C4-2B (cell line): Measurements from ENCODE around the gene ACVR1B.
A peak's percentile ranks its signal among the peaks of the same experiment; 100 is the strongest.

ENCODE experiments used
- H3K27ac ChIP-seq: fragments of 450-650 bp; 2 replicates; pipeline ENCODE4 v1.5.1; 2017
- ZFX ChIP-seq: fragments of 450-650 bp; IDR thresholded peaks from 2 replicates; pipeline ENCODE4 v1.6.1; 2017
- TF ChIP-seq, protein P1 (sequence below): fragments of 450-650 bp; conservative IDR thresholded peaks from 2 replicates; pipeline ENCODE4 v1.5.1; 2017; ENCODE audit warnings: mild to moderate bottlenecking

Gene ACVR1B

DNA sequence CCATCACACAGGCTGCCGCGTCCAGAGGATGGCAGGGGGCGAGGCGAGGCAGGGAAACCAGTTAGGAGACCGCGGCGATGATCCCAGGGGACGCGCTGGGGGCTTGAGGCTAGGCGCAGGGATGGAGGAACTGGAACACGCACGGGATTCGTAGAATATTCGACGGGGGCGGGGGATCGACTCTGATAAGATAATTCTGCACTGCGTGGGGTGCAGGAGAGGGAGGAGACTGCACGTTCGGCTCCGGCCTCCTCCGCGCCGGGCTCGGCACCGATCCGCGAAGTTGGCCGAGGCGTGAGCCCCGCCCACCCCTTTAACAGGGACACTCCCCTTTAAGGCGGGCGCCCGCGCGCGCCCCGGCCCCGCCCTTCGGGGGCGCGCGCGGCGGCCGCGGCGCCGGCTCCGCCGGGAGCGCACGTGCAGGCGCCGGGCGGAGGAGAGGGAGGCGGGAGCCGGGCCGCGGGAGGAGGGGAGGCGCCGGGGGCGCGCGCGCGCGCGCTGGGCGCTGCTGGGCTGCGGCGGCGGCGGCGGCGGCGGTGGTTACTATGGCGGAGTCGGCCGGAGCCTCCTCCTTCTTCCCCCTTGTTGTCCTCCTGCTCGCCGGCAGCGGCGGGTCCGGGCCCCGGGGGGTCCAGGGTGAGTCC is at the start of gene ACVR1B:
TSS of gene ACVR1B (plus strand) at position 501 of the 644 bp plus-strand sequence. CDS start at position 546, 45 bp downstream.
- H3K27ac ChIP-seq: peak within 1 kb of the TSS; percentile 92

DNA sequence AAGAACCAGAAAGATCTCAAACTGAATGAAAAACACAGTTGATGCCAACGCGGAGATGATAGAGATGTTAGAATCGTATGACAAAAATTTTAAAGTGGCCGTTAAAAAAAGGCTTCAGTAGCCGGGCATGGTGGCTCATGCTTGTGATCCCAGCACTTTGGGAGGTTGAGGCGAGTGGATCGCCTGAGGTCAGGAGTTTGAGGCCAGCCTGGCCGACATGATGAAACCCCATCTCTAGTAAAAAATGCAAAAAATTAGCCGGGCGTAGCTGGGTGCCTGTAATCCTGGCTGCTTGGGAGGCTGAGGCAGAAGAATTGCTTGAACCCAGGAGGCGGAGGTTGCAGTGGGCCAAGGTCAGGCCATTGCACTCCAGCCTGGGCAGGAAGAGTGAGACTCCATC is 49.6 kb upstream of the ACVR1B start:
- no peak overlapping the region for H3K27ac ChIP-seq
- TF ChIP-seq, protein P1, sequence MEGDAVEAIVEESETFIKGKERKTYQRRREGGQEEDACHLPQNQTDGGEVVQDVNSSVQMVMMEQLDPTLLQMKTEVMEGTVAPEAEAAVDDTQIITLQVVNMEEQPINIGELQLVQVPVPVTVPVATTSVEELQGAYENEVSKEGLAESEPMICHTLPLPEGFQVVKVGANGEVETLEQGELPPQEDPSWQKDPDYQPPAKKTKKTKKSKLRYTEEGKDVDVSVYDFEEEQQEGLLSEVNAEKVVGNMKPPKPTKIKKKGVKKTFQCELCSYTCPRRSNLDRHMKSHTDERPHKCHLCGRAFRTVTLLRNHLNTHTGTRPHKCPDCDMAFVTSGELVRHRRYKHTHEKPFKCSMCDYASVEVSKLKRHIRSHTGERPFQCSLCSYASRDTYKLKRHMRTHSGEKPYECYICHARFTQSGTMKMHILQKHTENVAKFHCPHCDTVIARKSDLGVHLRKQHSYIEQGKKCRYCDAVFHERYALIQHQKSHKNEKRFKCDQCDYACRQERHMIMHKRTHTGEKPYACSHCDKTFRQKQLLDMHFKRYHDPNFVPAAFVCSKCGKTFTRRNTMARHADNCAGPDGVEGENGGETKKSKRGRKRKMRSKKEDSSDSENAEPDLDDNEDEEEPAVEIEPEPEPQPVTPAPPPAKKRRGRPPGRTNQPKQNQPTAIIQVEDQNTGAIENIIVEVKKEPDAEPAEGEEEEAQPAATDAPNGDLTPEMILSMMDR: no peak
- no peak for TF ChIP-seq ZFX

More for the DNA sequence above, at the start of gene ACVR1B:
- TF ChIP-seq ZFX: peak; percentile 36; the same call in 1 of the 2 replicates
- TF ChIP-seq, protein P1: no peak

DNA sequence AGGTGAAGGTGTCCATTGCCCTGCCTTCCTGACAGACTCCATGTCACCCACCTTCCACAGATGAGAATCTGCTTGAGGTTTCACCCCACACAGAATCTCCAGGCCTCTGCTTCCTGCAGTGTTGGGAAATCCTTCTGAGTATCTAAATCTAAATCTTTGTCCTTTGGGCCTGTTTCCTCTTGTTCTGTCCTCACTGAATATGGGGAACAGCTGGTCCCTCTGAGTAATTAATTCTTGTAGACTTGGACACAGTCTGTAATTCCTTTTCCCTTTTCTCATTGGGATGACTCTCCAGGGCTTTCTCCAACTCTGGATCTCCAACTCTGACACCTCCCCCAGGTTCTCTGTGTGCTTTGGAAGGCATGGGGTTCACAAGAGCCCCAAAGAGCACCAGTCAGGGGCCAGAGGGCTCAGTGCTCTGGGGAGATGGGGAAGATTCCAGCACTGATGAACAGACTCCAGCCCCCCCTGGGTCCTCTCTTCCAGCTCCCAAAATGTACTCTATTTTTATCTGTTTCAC is 46.5 kb upstream of the ACVR1B start:
- TF ChIP-seq, protein P1: no peak
- TF ChIP-seq ZFX: no peak
- no peak overlapping the region for H3K27ac ChIP-seq

- TF ChIP-seq, protein P1: no peak
- TF ChIP-seq ZFX: no peak
- H3K27ac ChIP-seq: no peak overlapping the region
Measured at GRCh38 chr12:51905471-51906429, 45.7 kb upstream of the ACVR1B start.

DNA sequence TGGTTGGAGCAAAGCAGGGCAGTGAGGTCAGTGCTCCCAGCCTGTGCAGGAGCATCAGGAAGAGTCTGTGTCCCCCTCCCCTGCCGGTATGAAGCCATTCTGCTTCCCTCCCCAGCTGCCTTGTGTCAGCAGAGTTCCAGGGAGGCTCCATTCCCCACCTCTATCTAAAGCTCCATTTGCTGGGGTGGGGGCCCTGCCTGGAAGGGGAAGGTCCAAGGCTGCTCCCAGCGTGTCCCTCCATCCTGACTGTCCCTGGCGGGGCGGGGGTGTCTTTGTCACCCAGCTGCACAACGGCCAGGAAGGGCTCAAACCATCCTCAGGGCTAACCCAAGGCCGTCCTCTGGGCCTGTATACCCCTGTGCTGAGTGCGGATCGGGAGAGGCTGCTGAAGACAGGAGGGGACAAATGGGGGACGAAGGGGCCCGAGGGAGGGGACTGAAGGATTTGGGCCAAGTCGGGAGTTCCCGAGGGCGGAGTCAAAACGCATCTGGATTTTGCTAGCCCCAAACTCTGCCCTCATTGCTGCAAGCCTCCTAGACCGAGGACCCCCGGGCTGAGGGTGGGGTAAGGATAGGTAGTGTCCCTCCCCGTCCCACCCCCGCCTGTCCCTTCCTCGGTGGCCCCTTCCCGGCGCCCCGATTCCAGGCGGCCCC is 44.9 kb upstream of the ACVR1B start:
- no peak overlapping the region for H3K27ac ChIP-seq
- TF ChIP-seq ZFX: no peak
- TF ChIP-seq, protein P1: no peak

GRCh38 chr12:51907083-51907855 is 44.2 kb upstream of the ACVR1B start, which contains the start of gene ACVRL1:
Gene ACVRL1 (plus strand): TSS chr12:51907504. CDS start chr12:51912475, 4,971 bp downstream.
- TF ChIP-seq ZFX: no peak
- TF ChIP-seq, protein P1: no peak
- no peak within 1 kb of the TSS for H3K27ac ChIP-seq
